Posterior cingulate gyrus (tissue), 11 donors: ENCODE measurements around the gene RELN.

Experiments
- DNase-seq, 10 donors: peaks; one replicate each; pipeline versions ENCODE4 v3.0.0 to v3.0.0-alpha.2; 2020 to 2021; ENCODE audit warnings: mixed read lengths in 3 of 10
- intact Hi-C: fragments of 100-400 bp; cut with DNase I; formaldehyde crosslinking; loops from one replicate; pipeline ENCODE4 v1.15.1; 2023

RELN gene

DNA sequence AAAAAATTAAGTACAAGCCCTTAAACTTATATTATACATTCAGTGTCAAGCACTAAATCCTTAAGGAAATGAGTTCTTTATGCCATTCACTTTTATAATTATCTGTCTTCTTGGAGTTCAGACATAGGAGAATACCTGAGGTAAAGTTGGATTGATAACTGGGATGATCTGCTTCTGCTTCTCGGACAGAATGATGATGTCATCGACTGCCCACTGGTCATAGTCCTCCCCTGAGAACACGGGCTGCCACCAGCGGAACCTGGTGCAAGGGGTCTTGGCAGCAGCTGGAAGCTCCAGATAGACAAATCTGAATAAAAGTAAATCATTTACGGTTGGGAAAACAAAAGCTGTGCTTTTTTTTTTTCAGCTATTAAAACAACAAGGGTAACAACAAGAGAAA, 395.3 kb downstream of the RELN start:
- intact Hi-C loops, result no loop called here
- DNase-seq, result no peak

GRCh38 chr7:103593691-103594090, 395.8 kb downstream of the RELN start:
- intact Hi-C loops, result no loop called here
- DNase-seq, result no peak

DNA sequence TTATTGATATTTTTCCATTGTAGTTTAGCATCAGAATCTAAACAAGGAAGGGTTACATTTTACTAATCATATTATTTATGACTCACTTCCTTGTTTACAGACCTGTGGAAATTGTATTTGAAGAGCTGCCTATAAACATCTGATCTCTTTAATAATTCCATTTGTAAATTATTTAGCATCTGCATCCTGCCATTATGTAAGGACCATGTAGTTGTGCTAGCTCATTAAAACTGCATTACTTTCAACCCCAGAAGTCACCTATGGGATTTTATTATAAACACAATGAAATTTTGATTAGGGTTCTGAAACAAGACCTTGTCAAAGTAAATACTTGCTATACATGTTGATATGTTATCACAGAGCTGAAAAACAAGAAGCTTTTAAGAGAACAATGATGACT, 396.6 kb downstream of the RELN start:
- intact Hi-C loops, result no loop called here
- no peak for DNase-seq

GRCh38 chr7:103592187-103592586, 397.3 kb downstream of the RELN start:
- intact Hi-C loops, result no loop called here
- no peak for DNase-seq

DNA sequence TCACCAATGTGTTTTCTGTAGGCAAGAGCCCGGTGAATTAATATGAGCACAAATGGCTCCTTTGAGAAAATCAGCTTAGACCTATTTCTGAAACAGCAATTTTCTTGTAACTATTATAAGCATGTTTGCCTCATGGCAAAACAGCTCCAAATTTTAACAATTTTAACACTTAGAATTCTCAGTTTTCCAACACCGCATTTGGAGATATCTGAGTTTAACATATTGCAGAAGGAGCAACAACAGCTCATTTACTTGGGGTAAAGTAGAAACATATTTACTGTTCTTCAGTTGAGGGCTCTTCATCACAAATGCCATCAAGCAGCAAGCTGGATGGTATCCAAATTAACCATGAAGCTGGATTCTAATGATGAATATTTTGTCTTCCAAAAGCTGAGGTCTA, 409.4 kb downstream of the RELN start:
- no peak for DNase-seq
- intact Hi-C loops, result no loop called here

GRCh38 chr7:103577059-103577458, 412.4 kb downstream of the RELN start:
- no peak for DNase-seq
- intact Hi-C loops, result no loop called here

GRCh38 chr7:103576641-103577040, 412.8 kb downstream of the RELN start:
- intact Hi-C loops, result no loop called here
- DNase-seq, result peak in 1 of 10 donors; percentile 62

- DNase-seq, result no peak
- intact Hi-C loops, result loop anchor here (5.0 kb wide), 1 partner anchor 52 kb away; no protein-coding TSS in a partner anchor
Observed at GRCh38 chr7:103574576-103574975, 414.9 kb downstream of the RELN start.

DNA sequence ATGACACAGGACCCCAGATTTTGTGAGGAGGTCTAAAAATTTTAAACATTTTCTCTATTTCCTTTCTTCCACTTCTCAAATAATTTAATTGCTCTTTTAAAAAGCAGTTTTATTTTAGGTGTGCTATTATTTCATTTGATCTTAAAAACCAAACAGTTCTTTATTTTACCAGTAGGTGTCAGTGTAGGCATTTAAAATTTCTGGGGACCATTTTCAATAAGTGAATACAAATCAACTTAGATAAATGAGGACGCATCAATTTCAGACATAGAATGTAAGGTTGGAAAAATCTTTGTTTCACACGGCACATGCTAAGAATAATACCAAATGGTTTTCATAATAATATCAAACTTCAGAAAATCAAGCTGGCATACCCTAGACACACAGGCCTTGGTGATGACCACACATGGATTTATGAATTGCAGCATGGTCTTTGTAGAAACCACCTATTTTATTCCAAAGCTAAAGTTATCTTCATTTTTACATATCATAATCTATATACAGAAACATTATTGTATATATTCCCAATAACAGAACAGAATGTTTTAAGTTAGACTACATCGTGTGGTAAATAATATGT, 415.9 kb downstream of the RELN start:
- intact Hi-C loops, result loop anchor here (2.0 to 5.0 kb wide), 2 partner anchors 51 to 583 kb away; no protein-coding TSS in a partner anchor
- no peak for DNase-seq

GRCh38 chr7:103571586-103571985, 417.9 kb downstream of the RELN start:
- DNase-seq, result no peak
- intact Hi-C loops, result loop anchor here (5.0 kb wide), 1 partner anchor 49 kb away; no protein-coding TSS in a partner anchor

DNA sequence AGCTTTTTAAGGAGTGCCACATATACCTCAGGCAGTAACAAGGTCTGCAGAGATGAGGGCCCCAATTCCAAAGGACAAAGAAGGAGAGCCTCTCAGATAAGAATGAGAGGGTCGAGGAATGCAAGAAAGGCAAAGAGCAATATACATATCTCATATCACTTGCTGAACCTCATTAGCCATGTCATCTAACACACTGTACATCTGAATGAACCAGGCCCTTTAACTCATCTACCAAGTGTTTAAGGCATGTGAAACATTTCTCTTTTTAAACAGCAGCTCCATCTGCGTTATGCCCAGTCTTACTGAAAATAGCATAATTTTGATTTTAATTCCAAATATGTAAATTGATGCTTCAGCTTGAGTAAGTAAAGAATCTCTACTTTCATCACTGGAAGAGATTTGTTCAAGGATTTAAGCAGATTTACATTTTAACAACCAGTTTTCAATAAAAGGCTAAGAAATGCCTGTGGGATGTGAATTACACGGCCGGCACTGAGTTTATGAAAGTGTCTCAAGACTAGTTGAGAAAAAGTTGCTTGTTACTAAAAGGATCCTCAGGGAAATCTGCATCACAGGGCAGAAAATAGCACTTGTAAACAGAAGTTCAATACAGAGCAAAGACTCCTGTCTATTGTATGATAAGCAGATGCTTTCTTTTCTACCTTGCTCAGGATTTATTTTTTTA, 419.7 kb downstream of the RELN start:
- intact Hi-C loops, result loop anchor here (5.0 kb wide), 1 partner anchor 47 kb away; no protein-coding TSS in a partner anchor
- DNase-seq, result no peak

GRCh38 chr7:103564416-103564815, 425.0 kb downstream of the RELN start:
- intact Hi-C loops, result no loop called here
- no peak for DNase-seq

DNA sequence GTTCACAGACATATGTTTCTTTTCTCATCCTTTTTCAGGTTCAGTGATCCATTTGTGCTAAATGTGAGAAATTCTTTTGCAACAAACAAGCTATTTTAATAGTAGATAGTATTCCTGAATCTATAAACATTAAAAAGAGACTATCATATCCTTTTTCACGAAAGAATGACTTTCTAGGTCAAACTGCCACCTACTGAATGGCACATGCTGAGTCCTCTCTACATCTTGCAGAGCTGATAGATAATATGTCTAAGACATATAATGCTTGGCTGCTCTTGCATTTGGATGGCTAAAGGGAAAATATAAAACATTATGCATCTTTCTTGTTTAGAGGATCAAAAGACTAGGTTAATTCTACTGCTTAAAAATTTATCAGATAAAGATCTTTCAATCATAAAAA, 429.3 kb downstream of the RELN start:
- intact Hi-C loops, result no loop called here
- DNase-seq, result no peak

DNA sequence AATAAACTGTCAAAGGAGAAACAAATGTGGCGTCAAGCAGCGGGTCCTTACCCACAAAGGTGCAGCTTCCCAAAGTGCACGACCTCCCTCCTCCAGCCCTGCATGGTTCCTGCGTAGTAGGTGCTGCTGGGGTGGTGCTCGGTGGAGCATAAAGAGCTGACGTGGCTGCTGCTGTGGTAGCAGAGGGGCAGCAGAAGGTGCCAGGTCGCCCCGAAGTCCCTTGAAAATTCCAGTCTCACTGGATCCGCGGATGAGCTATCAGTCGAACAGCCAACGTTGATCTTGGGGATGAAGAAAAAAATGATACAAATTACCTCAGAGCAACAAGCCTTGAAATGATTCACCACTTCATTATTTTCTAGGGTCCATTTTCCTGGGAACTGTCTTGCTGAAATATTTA, 438.4 kb downstream of the RELN start:
- intact Hi-C loops, result no loop called here
- DNase-seq, result no peak

- no peak for DNase-seq
- intact Hi-C loops, result no loop called here
Observed at GRCh38 chr7:103549786-103550185, 439.7 kb downstream of the RELN start.

DNA sequence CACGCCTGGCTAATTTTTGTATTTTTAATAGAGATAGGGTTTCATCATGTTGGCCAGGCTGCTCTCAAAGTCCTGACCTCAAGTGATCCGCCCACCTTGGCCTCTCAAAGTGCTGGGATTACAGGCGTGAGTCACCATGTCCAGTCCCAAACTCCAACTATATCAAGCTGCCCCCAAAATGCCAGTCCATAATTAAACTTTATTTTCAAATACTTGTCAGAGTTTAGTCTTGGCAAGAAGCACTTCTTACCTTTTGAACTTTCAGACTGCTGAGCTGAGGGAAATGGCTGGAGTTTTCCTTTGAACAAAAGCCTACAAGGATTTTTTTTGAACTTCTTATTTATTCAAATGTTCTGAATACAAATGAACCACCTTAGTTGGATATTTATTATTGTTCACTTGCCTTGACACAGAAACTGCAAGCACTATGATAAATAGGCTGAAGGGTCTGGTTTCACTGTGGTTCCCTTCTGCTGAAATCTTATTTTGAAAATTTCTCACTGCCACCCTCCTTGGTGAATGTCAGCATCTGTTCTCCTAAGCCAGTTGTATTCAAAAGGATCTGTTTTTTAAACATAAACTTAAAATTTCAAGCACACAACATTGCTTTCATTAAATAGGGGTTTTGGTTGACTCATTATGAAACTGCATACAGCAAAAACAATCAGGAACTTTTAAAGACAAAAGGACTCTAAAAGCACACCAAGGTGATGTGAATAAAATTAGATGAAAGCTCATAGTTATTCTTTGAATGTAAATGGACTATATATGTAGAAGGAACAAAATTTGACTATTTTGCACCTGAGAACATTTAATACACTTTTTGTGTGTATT, 441.8 kb downstream of the RELN start:
- intact Hi-C loops, result no loop called here
- DNase-seq, result no peak

DNA sequence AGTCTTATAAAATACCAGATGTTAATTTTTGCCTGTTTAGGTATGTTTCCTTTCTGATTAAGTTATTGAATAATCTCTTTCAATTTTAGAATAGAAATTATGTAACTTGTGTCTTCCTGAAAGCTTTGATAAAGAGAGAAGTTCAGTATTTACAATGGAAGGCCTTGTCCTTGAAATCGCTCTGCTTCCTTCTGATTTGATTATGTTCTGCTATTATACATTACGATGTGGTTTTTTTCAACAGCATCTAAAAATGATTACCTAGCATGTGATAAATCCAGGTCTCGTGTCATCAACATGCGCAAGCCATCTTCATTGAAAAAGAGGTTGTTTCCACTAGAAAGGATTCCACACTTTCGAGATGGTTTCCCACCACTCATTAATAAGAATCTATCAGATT, 447.0 kb downstream of the RELN start:
- intact Hi-C loops, result no loop called here
- DNase-seq, result no peak

GRCh38 chr7:103541947-103542346, 447.5 kb downstream of the RELN start:
- no peak for DNase-seq
- intact Hi-C loops, result no loop called here

DNA sequence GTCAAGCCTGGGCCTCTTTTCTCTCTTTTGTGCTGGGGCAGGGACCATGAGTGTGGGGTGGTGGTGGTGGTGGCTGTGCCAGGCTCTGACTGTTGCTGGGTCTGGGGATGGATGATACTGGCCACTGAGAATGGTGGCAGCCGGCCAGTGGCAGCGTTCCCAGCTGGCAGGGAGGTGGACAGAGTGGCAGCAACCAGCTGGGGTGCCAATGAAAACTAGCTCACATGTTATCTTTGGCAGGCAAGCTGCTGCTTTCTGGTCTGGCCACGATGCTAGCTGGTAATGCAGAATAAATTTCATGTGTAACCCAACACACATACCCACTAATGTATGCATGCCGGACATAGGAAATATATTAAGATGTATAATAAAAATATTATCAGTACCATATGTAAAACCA, 448.4 kb downstream of the RELN start:
- peak; percentile 89 to 99 (median 95) for DNase-seq
- intact Hi-C loops, result no loop called here

GRCh38 chr7:103540338-103540737, 449.1 kb downstream of the RELN start:
- no peak for DNase-seq
- intact Hi-C loops, result no loop called here

- intact Hi-C loops, result no loop called here
- DNase-seq, result no peak
Observed at GRCh38 chr7:103539875-103540274, 449.6 kb downstream of the RELN start.
